HG03066 (cell line): ENCODE measurements around the gene CEACAM21.

ENCODE experiments used
- ATAC-seq: cut with Tn5 transposase; IDR thresholded peaks from one replicate; pipeline ENCODE4 v1.9.1; 2021; ENCODE audit warnings: low read depth; ENCODE audit not compliant: unreplicated experiment

CEACAM21 gene

DNA sequence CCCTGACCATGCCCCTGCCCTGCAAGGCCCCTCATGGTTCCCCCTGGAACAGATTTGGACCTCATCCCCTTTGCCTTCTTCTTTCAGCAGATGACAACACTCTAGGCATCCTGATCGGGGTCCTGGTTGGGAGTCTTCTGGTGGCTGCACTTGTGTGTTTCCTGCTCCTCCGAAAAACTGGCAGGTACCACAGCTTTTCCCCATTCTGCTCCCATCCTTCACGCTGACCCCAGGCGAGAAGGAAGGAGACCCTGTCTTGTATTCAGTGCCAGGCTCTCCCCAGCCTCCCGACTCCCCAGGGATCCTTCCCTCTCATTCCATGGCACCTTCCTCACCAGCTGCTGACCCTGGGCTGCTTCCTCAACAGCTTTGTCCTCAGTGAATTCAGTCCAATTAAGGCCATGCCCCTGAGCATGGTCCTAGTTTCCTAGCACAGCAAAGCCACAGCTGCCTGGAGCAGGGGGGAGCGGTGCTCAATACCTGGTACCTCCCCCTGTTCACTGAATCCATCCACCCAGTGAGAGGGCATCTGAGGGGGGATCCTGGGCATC lies 8.4 kb downstream of the CEACAM21 start:
- no peak for ATAC-seq

DNA sequence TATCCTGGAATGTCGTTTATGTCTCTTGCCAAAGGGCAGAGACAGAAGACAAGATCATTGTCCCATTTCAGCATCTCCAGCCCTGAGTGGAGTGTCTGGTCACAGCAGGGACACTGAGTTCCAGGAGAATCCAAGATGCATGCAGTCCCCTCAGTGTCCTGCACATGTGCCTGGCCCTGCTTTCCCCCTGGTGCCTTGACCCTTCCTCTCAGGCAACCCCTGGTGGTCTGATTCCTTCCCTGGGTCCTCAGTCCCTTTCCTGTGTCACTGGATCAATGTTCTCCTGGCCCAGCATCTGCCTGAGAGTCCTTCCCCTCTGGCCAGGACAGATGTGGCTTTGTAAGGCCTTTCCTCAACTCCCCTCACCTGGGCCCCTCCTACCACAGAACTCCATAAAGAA lies 9.0 kb downstream of the CEACAM21 start:
- ATAC-seq, result no peak

GRCh38 chr19:41586064-41586463 lies 10.1 kb downstream of the CEACAM21 start:
- no peak for ATAC-seq

DNA sequence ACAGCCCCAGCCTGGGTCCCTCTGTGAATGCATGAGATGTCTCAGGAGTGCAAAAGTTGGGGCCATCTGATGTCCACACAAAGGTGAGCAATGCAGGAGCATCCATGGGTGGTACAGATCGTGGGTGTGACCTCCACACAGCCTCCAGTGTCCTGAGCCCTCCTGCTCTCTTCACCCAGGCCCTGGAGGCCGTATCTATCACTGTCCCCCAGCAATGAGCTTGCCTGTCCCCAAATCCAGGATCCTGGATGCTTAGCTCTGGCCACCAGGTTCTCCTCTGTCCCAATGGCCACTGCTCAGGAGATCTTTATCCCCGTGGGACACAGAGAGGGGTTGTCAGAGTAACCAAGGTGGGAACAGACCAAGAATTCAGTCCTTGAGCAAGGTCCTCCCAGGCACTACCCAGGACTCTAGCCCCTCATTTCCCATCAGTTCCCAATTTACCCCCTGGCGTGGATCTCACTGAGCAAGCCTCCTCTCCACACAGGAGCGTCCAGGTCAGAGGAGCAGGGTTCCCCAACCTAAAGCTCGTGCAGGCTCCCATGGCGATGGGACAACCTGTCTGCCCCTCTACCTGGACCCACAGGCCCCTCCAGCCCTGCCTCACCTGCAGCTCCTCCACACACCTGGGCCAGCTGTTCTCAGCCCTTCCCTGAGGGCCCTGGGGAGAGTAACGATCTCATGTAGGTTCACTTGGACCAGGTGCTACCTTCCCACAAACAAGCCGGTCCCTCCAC lies 11.3 kb downstream of the CEACAM21 start:
- no peak for ATAC-seq

DNA sequence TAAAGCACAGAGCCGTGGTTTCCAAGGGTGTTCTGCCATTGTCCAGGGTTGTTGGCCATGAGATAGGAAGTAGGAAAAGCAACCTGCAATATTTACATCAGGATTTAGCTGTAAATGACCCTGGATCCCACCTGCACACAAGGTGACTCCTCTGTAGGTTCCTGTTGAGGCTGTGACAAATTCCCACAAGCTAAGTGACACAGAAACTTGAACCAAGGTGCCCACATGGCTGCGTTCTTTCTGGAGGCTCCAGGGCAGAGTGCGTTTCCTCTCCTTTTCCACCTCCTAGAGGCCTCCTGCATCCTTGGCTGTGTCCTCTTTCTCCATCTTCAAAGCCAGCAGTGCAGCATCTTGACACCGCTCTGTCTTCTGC lies 11.9 kb downstream of the CEACAM21 start:
- no peak for ATAC-seq

- ATAC-seq, result no peak
Measured at GRCh38 chr19:41588497-41589209, 12.7 kb downstream of the CEACAM21 start.

DNA sequence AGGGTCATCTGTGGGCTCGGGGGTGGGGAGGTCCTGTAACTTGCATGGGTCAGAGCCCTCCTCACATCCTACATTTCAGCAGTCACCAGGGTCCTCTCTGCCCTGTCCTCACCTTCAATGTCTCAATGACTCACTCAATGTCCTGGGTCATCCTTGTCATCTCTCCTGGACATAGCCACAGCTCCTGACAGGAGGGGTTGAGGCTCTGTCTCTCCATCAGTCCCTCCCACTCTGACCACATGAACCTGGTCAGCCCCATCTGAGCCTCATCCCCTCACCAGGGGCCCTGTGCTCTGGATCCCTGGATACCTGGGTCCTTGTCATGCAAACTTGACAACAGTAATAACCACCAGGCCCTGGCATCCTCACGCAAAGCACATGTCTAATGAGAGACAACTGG lies 13.4 kb downstream of the CEACAM21 start:
- no peak for ATAC-seq

- ATAC-seq, result no peak
Measured at GRCh38 chr19:41590936-41591335, 15.0 kb downstream of the CEACAM21 start.

- no peak for ATAC-seq
Measured at GRCh38 chr19:41591951-41592562, 16.1 kb downstream of the CEACAM21 start.

GRCh38 chr19:41595258-41595889 lies 19.4 kb downstream of the CEACAM21 start:
- ATAC-seq, result no peak

- no peak for ATAC-seq
Measured at GRCh38 chr19:41595890-41596280, 19.9 kb downstream of the CEACAM21 start.

- ATAC-seq, result no peak
Measured at GRCh38 chr19:41597600-41598041, 21.7 kb downstream of the CEACAM21 start.

DNA sequence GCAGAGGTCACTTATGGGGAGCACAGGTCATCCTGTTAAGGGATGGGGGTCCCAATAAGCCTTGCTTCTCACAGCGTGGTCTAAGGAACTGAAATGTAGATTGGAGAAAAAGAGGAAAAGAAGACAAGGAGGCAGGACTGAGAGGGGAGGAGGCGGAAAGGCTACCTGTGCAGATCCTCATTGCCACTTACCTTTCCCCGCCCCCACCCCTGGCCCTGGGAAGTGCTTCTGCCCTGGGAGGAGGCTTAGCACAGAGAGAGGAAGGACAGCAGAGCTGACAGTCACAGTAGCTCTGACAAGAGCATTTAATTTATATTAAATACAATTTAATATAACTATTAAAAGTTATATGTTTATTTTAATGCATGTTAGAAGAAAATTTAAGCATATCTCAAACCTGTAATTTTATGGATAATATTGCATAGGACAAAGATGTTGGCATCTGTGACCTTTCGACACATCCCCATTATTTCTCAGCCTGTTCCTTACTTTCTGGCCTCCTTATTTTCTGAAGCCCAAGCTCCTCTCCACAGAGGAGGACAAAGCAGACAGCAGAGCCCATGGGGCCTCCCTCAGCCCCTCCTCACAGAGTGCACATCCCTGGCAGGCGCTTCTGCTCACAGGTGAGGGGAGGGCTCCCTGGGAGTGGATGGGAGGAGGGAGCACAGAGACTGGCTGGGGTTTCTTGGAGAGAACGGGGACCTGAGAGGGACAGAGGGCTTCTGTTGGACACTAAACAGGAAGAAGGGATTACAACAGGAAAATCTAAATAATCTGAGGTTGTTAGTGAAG lies 23.4 kb downstream of the CEACAM21 start:
- ATAC-seq, result no peak

GRCh38 chr19:41601771-41602170 lies 25.8 kb downstream of the CEACAM21 start:
- no peak for ATAC-seq

GRCh38 chr19:41604831-41605230 lies 28.9 kb downstream of the CEACAM21 start:
- ATAC-seq, result no peak

DNA sequence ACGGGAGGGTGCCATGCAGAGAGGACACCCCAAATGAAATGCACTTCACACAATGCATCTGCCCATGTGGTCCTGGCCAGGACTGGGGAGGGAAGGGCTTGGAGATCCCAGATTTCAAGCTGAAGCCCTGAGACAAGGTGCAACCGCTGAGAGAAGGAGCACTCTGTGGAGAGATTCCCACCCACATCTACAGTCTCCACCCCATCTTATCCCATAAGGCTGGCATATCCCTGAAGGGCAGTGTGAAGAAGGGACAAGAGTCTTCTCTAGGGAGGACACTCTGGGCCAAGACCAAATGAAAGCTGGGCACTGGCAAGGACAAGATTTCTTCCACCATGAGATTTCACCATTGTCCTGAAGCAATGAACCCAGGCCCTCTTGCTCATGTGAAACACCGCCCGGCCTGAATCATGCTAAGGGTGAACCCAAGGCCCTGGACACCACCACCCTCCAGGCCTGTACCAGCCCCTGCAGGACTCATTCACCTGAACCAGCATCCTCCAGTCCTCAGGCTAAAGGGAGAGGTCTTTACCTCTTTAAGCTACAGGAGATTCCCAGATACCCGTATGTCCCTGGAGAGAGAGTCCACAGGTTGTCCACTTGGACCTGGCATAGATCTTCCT lies 30.4 kb downstream of the CEACAM21 start:
- no peak for ATAC-seq

DNA sequence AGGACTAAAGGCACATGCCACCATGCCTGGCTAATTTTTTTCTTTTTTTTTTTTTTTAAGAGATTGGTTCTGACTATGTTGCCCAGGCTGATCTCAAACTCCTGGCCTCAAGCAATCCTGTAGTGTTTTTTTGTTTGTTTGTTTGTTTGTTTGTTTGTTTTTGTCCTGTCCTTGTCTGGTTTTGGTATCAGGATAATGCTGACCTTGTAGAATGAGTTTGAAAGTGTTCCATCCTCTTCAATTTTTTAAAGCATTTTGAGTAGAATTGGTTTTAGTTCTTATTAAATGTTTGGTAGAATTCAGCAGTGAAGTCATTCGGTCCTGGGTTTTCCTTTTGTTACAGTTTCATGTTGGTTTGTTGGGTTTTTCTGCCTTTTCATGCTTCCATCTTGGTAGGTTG lies 31.7 kb downstream of the CEACAM21 start:
- ATAC-seq, result no peak

GRCh38 chr19:41610789-41611188 lies 34.8 kb downstream of the CEACAM21 start:
- ATAC-seq, result no peak

- no peak for ATAC-seq
Measured at GRCh38 chr19:41612483-41612882, 36.5 kb downstream of the CEACAM21 start.

DNA sequence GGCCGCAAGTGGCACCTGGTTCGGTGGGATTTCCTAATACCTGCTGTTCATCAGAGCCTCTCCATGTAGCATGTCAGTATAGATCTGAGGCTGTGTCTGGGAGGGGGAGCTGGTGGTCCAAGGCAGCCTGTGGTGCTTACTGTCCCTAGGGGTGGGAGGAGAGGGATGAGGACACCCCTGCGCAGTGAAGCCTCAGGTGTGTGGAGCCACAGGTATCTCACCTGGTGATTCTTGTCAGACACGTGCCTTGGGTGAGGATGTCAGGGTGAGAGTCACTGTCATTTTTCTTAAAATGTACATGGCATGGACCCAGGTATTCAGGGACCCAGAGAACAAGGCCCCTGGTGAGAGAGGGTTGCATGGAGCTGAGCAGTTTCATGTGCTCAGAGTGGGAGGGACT lies 39.2 kb downstream of the CEACAM21 start:
- ATAC-seq, result no peak
